DMS79 (cell line): ENCODE measurements around the gene OSER1.

Experiments
- DNase-seq: peaks from one replicate; lab custom pipeline; 2025; lab: John Stamatoyannopoulos, UW

The OSER1 gene

DNA sequence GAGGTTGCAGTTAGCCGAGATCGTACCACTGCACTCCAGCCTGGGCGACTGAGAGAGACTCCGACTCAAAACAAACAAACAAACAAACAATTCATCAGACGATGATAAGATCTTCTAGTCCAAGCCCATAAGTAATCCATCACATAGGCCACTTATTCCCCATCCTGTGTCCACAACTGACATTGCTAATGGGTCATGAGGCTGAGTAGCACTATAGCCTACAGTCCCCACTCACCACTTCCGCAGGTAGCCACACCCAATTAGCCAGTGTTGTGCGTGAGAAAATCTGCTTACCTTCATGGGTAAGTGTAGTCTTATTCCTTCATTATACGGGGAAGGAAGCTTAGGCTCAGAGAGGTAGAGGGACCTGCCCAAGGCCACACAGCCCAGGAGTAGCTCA lies 36.7 kb downstream of the OSER1 start:
- no peak for DNase-seq

DNA sequence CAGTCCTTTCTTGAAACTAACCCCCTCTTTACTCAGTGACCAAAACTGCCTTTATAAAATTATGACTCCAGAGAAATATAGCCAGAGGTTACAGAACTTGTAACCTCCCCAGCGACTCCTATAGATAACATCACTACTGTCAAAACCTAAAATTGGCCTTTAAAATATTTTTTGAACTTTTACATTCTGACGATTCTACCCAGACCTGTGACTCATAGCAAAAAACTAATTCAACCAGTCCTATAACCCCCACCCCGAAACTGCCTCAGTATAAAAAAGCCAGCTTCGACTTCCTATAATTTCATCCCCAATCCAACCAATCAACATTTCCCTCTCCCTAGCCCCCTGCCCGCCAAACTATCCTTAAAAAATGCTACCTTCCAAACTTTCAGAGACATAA lies 37.5 kb downstream of the OSER1 start:
- no peak for DNase-seq

DNA sequence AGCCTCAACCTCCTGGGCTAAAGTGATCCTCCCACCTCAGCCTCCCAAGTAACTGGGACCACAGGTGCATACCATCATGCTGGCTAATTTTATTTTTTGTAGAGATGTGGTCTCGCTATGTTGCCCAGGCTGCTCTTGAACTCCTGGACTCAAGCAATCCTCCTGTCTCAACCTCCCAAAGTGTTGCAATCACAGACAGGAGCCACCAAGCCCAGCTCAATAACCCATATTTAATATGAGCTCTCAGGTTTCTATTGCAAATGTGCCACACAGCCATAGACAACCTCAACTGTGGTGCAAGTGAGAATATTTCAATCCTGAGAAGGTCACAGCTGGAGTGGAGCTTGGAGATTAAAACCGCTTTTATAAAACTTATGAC lies 38.0 kb downstream of the OSER1 start:
- no peak for DNase-seq

- no peak for DNase-seq
Measured at GRCh38 chr20:44171775-44172571, 38.6 kb downstream of the OSER1 start.

DNA sequence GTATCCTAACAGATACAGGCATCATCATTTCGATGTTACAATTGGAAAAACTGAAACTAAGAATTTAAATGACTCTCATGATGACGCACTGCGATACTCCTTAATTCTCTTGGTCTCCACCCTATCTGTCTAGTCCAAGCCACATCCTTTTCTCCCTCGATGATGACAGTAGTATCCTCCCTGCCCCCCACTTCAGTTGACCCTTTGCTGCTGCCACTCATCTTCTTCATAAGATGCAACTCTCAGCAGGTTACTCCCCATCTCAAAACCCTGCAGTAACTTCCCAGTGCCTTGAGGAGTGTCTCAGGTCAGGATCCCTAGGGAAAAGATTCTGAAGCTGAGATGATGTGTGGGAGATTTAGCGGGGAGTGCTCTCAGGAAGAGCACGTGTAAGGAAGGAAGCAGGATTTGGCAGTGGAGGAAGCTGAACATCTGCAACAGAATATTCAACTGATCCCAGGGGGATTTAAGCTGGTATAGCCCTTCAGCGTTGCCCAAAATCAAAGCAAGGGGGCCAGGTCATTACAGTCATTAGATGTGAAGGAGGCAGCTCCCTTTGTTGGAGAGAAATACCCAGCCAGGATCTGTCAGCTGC lies 39.7 kb downstream of the OSER1 start:
- DNase-seq, result no peak

DNA sequence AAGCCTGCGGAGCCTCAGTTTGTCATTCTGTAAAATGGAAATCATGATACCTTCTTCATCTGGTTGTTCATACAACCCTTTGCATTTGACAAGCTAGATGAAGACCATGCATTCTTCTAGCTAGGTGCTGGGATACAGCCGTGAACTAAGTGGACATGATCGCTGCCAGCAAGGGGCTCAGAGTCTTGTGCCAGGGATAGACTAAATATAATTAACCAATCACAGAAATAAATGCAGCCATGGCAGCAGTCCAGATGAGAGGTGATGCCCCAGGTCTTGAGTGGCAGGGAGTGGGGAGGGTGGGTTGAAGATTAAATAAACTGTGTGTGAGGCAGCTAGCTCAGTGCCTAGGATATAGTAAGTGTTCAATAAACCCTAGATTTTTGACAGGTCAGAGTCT lies 42.8 kb downstream of the OSER1 start:
- DNase-seq, result no peak

DNA sequence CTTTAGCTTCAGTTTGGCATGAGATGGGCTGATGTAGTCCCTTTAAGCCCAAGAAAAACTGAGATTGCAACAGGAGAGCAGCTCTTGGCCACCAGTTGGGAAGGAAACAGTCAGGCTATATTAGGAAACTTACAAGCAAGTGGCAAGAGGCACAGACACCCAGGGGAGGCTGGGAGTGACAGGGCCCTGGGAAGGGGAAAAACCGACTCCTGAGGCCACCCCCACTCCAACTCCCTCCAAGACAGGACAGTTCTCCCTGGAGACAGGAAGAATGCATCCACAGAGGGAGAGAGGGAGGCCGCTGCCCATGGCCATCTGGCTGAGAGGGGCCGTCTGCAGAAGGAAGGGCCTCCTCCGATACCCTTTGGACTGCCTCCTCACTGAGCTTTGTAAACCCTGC lies 44.1 kb downstream of the OSER1 start:
- DNase-seq, result no peak

GRCh38 chr20:44166008-44166407 lies 44.6 kb downstream of the OSER1 start:
- no peak for DNase-seq

- no peak for DNase-seq
Measured at GRCh38 chr20:44160133-44160532, 50.4 kb downstream of the OSER1 start.

- DNase-seq, result no peak
Measured at GRCh38 chr20:44159711-44160110, 50.9 kb downstream of the OSER1 start.

- no peak for DNase-seq
Measured at GRCh38 chr20:44159125-44159524, 51.4 kb downstream of the OSER1 start.

- no peak for DNase-seq
Measured at GRCh38 chr20:44157061-44157460, 53.5 kb downstream of the OSER1 start.

GRCh38 chr20:44154521-44155001 lies 56.0 kb downstream of the OSER1 start:
- DNase-seq, result no peak

DNA sequence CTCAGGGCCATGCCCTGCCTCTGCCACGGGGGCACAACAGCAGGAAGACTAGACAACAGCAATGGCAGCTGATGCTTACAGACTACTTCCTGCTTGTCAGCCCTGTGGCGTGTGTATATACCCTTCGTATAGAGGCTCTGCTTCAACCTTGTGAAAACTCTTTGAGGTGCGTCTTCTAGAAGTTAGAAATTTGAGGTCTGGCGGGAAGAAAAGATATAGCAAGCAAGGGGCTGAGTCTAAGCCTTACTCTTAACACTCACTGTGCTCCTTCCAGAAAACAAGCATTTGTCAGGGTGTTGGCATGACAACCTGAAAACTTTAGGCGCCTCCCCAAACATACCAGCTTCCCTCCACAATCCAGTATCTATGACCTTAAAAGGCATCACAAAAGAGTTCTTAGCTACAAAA lies 56.9 kb downstream of the OSER1 start:
- DNase-seq, result no peak

- DNase-seq, result no peak
Measured at GRCh38 chr20:44151621-44152416, 58.8 kb downstream of the OSER1 start.

DNA sequence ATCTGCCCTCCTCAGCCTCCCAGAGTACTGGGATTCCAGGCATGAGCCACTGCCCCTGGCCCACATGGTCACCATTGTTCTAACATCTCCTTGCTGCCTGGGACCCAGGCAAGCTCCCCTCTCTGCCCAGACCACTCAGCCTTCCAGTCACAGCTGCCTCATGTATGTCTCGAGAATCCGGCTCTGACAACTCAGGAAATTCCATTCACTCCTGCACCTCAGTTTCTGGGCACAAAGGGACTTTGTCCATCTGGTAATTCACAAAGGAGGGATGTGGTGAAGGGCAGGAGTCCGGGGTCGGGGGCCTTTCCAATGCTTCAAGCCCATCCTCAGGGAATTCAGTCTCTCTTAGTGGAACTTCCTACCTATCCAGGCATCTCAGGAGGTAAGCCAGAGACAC lies 64.3 kb downstream of the OSER1 start:
- DNase-seq, result no peak
